GM23338 (cell line): ENCODE data around the gene EFCAB12. TPM values are rescaled to one million over a fixed set of nuclear protein-coding genes. Genes with fewer than 3 reads are reported as not detected.

Source experiments
- ATAC-seq: fragments of 200-7000 bp; cut with Tn5 transposase; 3 replicates; pipeline ENCODE4 v1.9.1; 2020
- DNase-seq: peaks from one replicate; pipeline ENCODE4 v3.0.0-alpha.2; 2015; ENCODE audit warnings: low spot score
- H2AFZ ChIP-seq: fragments of 200-600 bp; sonication (generic); 2 replicates; pipeline ENCODE4 v1.8.0; 2016; ENCODE audit warnings: antibody characterized with exemption, mild to moderate bottlenecking, moderate library complexity
- H3F3A ChIP-seq: fragments of 200-600 bp; sonication (generic); replicated peaks from 2 replicates; pipeline ENCODE4 v1.8.0; 2017; ENCODE audit warnings: antibody characterized with exemption, mixed run types, low read depth
- H3K27ac ChIP-seq: fragments of 200-600 bp; sonication (generic); 2 replicates; pipeline ENCODE4 v1.6.1; 2016; ENCODE audit warnings: low read depth
- H3K27me3 ChIP-seq: fragments of 200-600 bp; sonication (generic); 2 replicates; pipeline ENCODE4 v1.8.0; 2016; ENCODE audit warnings: mild to moderate bottlenecking, mixed run types, moderate library complexity; ENCODE audit not compliant: insufficient read depth
- H3K36me3 ChIP-seq: fragments of 200-600 bp; sonication (generic); 2 replicates; pipeline ENCODE4 v1.8.0; 2016; ENCODE audit warnings: mild to moderate bottlenecking; ENCODE audit not compliant: insufficient read depth
- H3K4me1 ChIP-seq: fragments of 200-600 bp; sonication (generic); 2 replicates; pipeline ENCODE4 v1.8.0; 2016; ENCODE audit warnings: mild to moderate bottlenecking, moderate library complexity; ENCODE audit not compliant: insufficient read depth
- H3K4me2 ChIP-seq: fragments of 200-600 bp; sonication (generic); 2 replicates; pipeline ENCODE4 v1.7.1; 2017; ENCODE audit warnings: mixed run types
- H3K4me3 ChIP-seq: fragments of 200-600 bp; sonication (generic); 2 replicates; pipeline ENCODE4 v1.6.1; 2016; ENCODE audit warnings: mixed run types
- H3K79me2 ChIP-seq: fragments of 200-600 bp; sonication (generic); replicated peaks from 2 replicates; pipeline ENCODE4 v1.8.0; 2017; ENCODE audit warnings: mild to moderate bottlenecking; ENCODE audit not compliant: insufficient read depth
- H3K9me2 ChIP-seq: fragments of 200-600 bp; sonication (generic); 2 replicates; pipeline ENCODE4 v1.8.0; 2017; ENCODE audit not compliant: insufficient read depth
- H4K20me1 ChIP-seq: fragments of 200-600 bp; sonication (generic); replicated peaks from 2 replicates; pipeline ENCODE4 v1.8.0; 2017; ENCODE audit warnings: mild to moderate bottlenecking; ENCODE audit not compliant: insufficient read depth
- H3K27ac Mint-ChIP-seq: 2 replicates; pipeline ENCODE4 v1.8.0; 2020; ENCODE audit warnings: inconsistent platforms, mild to moderate bottlenecking, moderate library complexity, mixed read lengths
- H3K27me3 Mint-ChIP-seq: 3 replicates; pipeline ENCODE4 v1.8.0; 2022; ENCODE audit warnings: low read depth, mild to moderate bottlenecking, moderate library complexity, mixed read lengths, inconsistent platforms; ENCODE audit not compliant: insufficient read depth, poor library complexity
- H3K36me3 Mint-ChIP-seq: 3 replicates; pipeline ENCODE4 v1.8.0; 2021; ENCODE audit warnings: low read depth, mild to moderate bottlenecking, inconsistent platforms, moderate library complexity, mixed read lengths
- H3K4me1 Mint-ChIP-seq: 3 replicates; pipeline ENCODE4 v1.8.0; 2020; ENCODE audit warnings: mild to moderate bottlenecking, inconsistent platforms, mixed read lengths
- H3K4me3 Mint-ChIP-seq: 3 replicates; pipeline ENCODE4 v1.8.0; 2021; ENCODE audit warnings: moderate library complexity, mild to moderate bottlenecking, inconsistent platforms, mixed read lengths
- H3K9me3 Mint-ChIP-seq: 3 replicates; pipeline ENCODE4 v1.8.0; 2020; ENCODE audit warnings: moderate library complexity, mild to moderate bottlenecking, inconsistent platforms, mixed read lengths
- CREB1 ChIP-seq: fragments of 250-450 bp; sonication (Bioruptor Pico); IDR thresholded peaks from 2 replicates; pipeline ENCODE4 v1.5.0; 2020; ENCODE audit warnings: low read depth, mild to moderate bottlenecking, moderate library complexity
- ETS1 ChIP-seq: IDR thresholded peaks from 2 replicates; pipeline ENCODE4 v1.6.1; 2016; ENCODE audit warnings: antibody characterized with exemption
- NANOG ChIP-seq: IDR thresholded peaks from 2 replicates; pipeline ENCODE4 v1.6.1; 2016; ENCODE audit warnings: antibody characterized with exemption, borderline replicate concordance
- POLR2AphosphoS5 ChIP-seq: IDR thresholded peaks from 2 replicates; pipeline ENCODE4 v1.6.1; 2016; ENCODE audit warnings: antibody characterized with exemption, low read depth
- REST ChIP-seq: IDR thresholded peaks from one replicate; pipeline ENCODE4 v1.6.1; 2018; ENCODE audit warnings: antibody characterized with exemption; ENCODE audit not compliant: unreplicated experiment
- ZNF331 ChIP-seq: fragments of 250-450 bp; sonication (Bioruptor Pico); IDR thresholded peaks from 2 replicates; pipeline ENCODE4 v1.5.0; 2020; ENCODE audit warnings: low read depth, mild to moderate bottlenecking, moderate library complexity
- ZNF462 ChIP-seq: fragments of 250-450 bp; sonication (Bioruptor Pico); IDR thresholded peaks from 2 replicates; pipeline ENCODE4 v1.5.0; 2020; ENCODE audit warnings: mild to moderate bottlenecking, moderate library complexity
- polyA plus RNA-seq: library from polyadenylated mRNA; unstranded; fragments of >200 nt; fragmentation: Nextera tagmentation; extraction: Ambion mirVana; gene quantifications from 2 replicates; pipeline ENCODE4 v1.2.1, GENCODE V29; 2016
- total RNA-seq: library from RNA; depleted of rRNA; stranded (reverse); fragments of >200 nt; shearing (Covaris generic); gene quantifications from 2 replicates; pipeline ENCODE4 v1.2.3, GENCODE V29; 2014

The EFCAB12 gene
- total and polyA plus RNA-seq, 2 experiments from 2014 or later: 0.24 to 0.65 TPM

GRCh38 chr3:129379582-129380358 is 48.7 kb downstream of the EFCAB12 start (continued):
- TF ChIP-seq ZNF462 (CRISPR knock-in tag) (no peak), REST (no peak)

- no peaks in the 10 kb centered on the region for H3K79me2 ChIP-seq
- no peaks in the 10 kb centered on the region for H3K4me1 ChIP-seq
- ATAC-seq (no peak), DNase-seq (no peak)
- no peaks in the 10 kb centered on the region for H3K9me2 ChIP-seq
- Mint-ChIP-seq H3K27me3 (peaks cover 5% of the 10 kb centered on the region), H3K4me1 (peaks cover 10% of the 10 kb centered on the region), H3K9me3 (peaks cover 15% of the 10 kb centered on the region; the same call in 2 of the 3 replicates), H3K27ac (no peak overlapping the region), H3K4me3 (no peak overlapping the region), H3K36me3 (peaks cover 7% of the 10 kb centered on the region; the same call in 2 of the 3 replicates)
- no peak overlapping the region for H3K27ac ChIP-seq
- no peak overlapping the region for H2AFZ ChIP-seq
- no peak overlapping the region for H3K4me3 ChIP-seq
- no peak overlapping the region for H3K4me2 ChIP-seq
- no peaks in the 10 kb centered on the region for H3K36me3 ChIP-seq
- no peaks in the 10 kb centered on the region for H3K27me3 ChIP-seq
- H4K20me1 ChIP-seq: no peaks in the 10 kb centered on the region
- no peaks in the 10 kb centered on the region for H3F3A ChIP-seq
- TF ChIP-seq POLR2AphosphoS5: no peak
- TF ChIP-seq REST: no peak
- TF ChIP-seq NANOG: no peak
- no peak for TF ChIP-seq ETS1
- TF ChIP-seq ZNF331 (CRISPR knock-in tag): no peak
- TF ChIP-seq CREB1 (CRISPR knock-in tag): no peak
Measured at GRCh38 chr3:129378949-129379348, 49.5 kb downstream of the EFCAB12 start.
